GM18526 (cell line): ENCODE results near the gene FRG2B.
"Not testable (repeated sequence)": the region's sequence is repeated elsewhere in the genome, so short reads cannot be mapped to it uniquely, and the experiment has no call there.

ENCODE experiments used
- POLR2A ChIP-seq: IDR thresholded peaks from 3 replicates; pipeline ENCODE4 v1.6.1; 2011; ENCODE audit not compliant: insufficient read length; ENCODE audit errors: extremely low read depth

The FRG2B gene

GRCh38 chr10:133626695-133627094, at the start of gene FRG2B:
FRG2B (minus strand) TSS chr10:133626795; CDS start chr10:133626742, 53 bp downstream.
- TF ChIP-seq POLR2A, result not testable (repeated sequence)

GRCh38 chr10:133618851-133619250, 7.7 kb downstream of the FRG2B start:
- no peak for TF ChIP-seq POLR2A

- no peak for TF ChIP-seq POLR2A
Observed at GRCh38 chr10:133617196-133617595, 9.4 kb downstream of the FRG2B start.

GRCh38 chr10:133616371-133617130, 10.0 kb downstream of the FRG2B start:
- no peak for TF ChIP-seq POLR2A

DNA sequence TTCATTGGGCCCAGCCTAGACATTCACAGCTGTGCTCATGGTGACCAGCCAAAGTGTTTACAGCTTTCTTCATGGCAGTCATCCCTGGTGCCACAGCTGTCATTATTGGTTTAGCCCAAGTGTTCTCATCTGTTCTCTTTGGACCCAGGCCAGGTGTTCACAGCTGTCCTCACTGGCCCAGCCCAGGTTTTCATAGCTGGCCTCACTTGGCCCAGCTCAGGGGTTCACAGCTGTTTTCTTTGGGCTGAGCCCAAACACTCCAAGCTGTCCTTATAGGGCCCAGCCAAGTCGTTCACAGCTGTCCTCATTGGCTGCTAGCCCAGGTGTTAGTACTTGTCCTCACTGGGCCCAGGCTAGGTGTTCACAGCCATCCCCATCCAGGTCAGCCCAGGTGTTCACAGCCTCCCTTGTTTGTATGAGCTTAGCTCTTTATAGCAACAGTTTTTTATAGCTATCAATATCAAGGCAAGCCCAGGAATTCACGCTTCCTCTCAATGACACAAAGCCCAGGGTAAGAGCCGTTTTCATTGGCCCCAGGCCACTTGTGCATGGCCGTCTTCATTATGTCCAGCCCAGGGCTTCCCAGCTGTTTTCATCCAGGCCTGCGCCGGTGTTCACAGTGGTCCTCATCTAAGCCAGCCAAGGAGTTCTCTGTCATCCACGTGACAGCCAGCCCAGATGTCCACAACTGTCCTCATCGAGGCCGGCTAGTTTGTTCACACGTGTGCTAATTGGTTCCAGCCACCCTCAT, 11.6 kb downstream of the FRG2B start:
- TF ChIP-seq POLR2A, result no peak

GRCh38 chr10:133613699-133614098, 12.9 kb downstream of the FRG2B start:
- TF ChIP-seq POLR2A, result no peak

DNA sequence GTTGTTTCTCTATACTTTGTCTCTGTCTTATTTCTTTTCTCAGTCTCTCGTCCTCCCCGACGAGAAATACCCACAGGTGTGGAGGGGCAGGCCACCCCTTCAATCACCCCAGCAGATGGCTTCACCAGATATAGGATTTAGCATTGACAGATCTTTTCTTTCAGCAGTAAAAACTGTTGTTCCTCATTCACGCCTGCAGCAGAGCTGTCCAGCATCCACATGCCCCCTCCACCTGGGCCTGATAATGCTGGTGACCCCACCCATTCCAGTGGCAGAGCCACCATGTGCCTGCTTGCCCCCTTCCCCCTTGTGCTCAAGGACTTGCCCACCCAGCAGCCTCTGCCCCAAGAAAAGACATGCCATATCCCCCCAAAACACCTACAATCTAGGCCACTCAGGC, 15.5 kb downstream of the FRG2B start:
- TF ChIP-seq POLR2A, result no peak

DNA sequence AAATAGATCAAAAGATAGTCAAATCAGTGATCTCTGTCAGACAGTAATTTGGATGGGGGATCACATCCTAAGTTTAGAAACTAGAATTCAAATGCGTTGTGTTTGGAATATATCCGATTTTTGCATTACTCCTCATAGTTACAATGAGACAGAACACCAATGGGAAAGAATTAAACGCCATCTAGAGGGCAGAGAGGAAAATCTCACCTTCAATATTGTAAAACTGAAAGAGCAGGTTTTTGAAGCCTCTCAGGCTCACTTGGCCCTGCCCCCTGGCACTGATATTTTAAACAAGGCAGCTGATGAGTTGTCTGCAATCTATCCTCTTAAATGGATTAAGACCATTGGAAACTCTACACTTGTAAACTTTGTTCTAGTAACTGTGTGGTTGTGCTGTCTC, 17.7 kb downstream of the FRG2B start:
- TF ChIP-seq POLR2A, result no peak

- no peak for TF ChIP-seq POLR2A
Observed at GRCh38 chr10:133600657-133601056, 25.9 kb downstream of the FRG2B start.

- TF ChIP-seq POLR2A, result no peak
Observed at GRCh38 chr10:133592716-133593115, 33.9 kb downstream of the FRG2B start.

GRCh38 chr10:133590970-133591359, 35.6 kb downstream of the FRG2B start:
- no peak for TF ChIP-seq POLR2A

DNA sequence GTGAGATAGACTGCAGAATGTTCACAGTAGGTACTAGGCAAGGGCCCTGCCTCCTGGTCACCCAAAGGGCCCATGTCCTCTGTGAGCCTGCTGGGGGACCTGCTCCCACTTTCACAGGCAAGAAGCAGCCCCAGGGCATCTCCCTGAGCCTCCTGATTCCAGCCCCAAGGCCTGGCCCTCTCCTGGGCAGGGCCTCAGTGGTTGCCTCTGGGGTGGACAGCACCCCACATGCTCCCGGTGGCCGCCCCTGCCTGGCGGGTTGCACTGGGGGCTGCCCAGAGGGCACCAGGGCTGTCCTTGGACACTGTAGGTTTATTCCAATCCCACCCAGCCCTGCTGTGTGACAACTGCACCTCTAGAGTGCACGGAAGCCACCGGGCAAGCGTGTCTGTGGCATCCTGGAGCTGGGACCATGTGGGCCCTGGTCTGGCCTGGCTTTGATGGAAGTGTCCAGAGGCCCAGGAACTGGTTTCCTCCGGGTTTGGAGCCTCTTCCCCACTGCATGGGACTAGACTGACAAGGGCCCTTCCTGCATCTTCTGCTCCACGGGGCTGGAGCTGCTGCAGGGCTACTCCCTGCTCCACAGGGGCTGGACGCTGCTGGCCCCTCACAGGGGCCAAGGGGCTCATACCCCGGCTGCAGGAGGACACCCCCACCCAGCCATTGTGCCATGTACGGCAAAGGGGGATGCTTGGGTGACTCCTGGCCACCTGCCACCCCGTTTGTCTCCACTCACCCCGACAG, 36.2 kb downstream of the FRG2B start:
- TF ChIP-seq POLR2A, result no peak
